Nucleus accumbens (tissue), 56 donors: ENCODE measurements around the gene GGCX.
A peak's percentile ranks its signal among the peaks of the same experiment; 100 is the strongest.
"Not testable (repeated sequence)": the region's sequence is repeated elsewhere in the genome, so short reads cannot be mapped to it uniquely, and the experiment has no call there.

Experiments used
- DNase-seq, 56 donors: peaks; one replicate each; lab custom pipeline; 2025; lab: John Stamatoyannopoulos, UW

Gene GGCX

GRCh38 chr2:85544915-85545779, 16.1 kb downstream of the GGCX start:
- not testable (repeated sequence) for DNase-seq

- DNase-seq, result not testable (repeated sequence)
These were observed 17.0 kb downstream of the GGCX start for GRCh38 chr2:85544254-85544691.

- no peak for DNase-seq
These were observed 18.5 kb downstream of the GGCX start for GRCh38 chr2:85542777-85543176.

- DNase-seq, result no peak
These were observed 19.4 kb downstream of the GGCX start for GRCh38 chr2:85541753-85542457.

GRCh38 chr2:85541262-85541661, 20.0 kb downstream of the GGCX start:
- DNase-seq, result no peak

- peak in 1 of 56 donors; percentile 50 for DNase-seq
These were observed 21.1 kb downstream of the GGCX start for GRCh38 chr2:85540133-85540648.

- DNase-seq, result peak in 52 of 56 donors; percentile 22 to 88 (median 65)
These were observed 21.7 kb downstream of the GGCX start for GRCh38 chr2:85539361-85540132.

- peak in 55 of 56 donors; percentile 72 to 99 (median 93) for DNase-seq
These were observed 22.6 kb downstream of the GGCX start, which contains the start of gene MAT2A for GRCh38 chr2:85538507-85539360. Gene MAT2A (plus strand): TSS chr2:85539168. CDS start chr2:85539288, 120 bp downstream.

GRCh38 chr2:85537600-85538506, 23.4 kb downstream of the GGCX start:
- DNase-seq, result peak in 49 of 56 donors; percentile 22 to 76 (median 52)

- peak in 1 of 56 donors; percentile 10 for DNase-seq
These were observed 24.8 kb downstream of the GGCX start for GRCh38 chr2:85536479-85536878.

- no peak for DNase-seq
These were observed 26.4 kb downstream of the GGCX start for GRCh38 chr2:85534881-85535280.

GRCh38 chr2:85534099-85534498, 27.2 kb downstream of the GGCX start:
- no peak for DNase-seq

GRCh38 chr2:85531589-85531988, 29.7 kb downstream of the GGCX start:
- DNase-seq, result no peak

GRCh38 chr2:85529809-85530208, 31.5 kb downstream of the GGCX start:
- no peak for DNase-seq

- DNase-seq, result no peak
These were observed 32.9 kb downstream of the GGCX start for GRCh38 chr2:85528355-85528754.

GRCh38 chr2:85527787-85528186, 33.5 kb downstream of the GGCX start:
- DNase-seq, result no peak

- no peak for DNase-seq
These were observed 35.7 kb downstream of the GGCX start for GRCh38 chr2:85525567-85525966.

- DNase-seq, result no peak
These were observed 36.3 kb downstream of the GGCX start for GRCh38 chr2:85525029-85525428.
